ENCODE measurements around the gene HGFAC.

DNA sequence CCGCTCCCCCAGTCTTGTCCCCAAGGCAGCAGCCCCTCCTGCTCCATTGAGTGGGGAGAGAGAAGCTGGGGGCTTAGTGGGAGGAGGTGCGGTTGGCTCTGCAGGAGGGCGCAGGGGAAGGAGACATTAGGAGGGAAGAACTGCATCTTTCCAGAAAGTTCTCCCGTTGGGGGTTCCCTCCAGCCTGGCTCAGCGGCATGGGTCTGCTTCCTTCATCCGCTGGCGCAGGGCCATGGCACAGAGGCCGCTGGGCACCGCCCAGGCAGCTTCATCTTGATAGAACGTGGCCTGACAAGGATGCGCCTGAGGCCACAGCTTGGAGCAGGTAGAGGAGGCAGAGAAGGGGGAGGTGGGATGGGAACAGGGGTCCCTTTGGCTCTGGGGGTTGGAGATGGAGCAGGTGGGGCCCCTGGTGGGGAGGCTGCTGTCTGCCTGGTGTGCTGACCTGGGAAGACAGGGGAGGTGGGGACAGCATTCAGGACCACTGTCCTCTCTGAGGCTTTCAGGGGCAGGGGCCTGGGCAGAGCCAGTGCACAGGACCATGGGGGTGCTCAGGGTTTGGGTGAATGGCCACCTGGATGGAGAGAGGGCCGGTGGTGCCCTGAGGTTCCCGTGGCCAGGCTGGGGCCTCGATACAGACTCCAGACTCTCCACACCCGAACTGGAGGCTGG lies 33.4 kb downstream of the HGFAC start:
- TF ChIP-seq TAF1 (IDR thresholded peaks at IDR 0.05; ENCODE audit: low read depth): no peak
- TF ChIP-seq RAD21 (IDR thresholded peaks at IDR 0.05; ENCODE audit: low read depth): no peak
- TF ChIP-seq, protein P1, sequence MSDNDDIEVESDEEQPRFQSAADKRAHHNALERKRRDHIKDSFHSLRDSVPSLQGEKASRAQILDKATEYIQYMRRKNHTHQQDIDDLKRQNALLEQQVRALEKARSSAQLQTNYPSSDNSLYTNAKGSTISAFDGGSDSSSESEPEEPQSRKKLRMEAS (IDR thresholded peaks at IDR 0.05): no peak
- TF ChIP-seq, protein P2, sequence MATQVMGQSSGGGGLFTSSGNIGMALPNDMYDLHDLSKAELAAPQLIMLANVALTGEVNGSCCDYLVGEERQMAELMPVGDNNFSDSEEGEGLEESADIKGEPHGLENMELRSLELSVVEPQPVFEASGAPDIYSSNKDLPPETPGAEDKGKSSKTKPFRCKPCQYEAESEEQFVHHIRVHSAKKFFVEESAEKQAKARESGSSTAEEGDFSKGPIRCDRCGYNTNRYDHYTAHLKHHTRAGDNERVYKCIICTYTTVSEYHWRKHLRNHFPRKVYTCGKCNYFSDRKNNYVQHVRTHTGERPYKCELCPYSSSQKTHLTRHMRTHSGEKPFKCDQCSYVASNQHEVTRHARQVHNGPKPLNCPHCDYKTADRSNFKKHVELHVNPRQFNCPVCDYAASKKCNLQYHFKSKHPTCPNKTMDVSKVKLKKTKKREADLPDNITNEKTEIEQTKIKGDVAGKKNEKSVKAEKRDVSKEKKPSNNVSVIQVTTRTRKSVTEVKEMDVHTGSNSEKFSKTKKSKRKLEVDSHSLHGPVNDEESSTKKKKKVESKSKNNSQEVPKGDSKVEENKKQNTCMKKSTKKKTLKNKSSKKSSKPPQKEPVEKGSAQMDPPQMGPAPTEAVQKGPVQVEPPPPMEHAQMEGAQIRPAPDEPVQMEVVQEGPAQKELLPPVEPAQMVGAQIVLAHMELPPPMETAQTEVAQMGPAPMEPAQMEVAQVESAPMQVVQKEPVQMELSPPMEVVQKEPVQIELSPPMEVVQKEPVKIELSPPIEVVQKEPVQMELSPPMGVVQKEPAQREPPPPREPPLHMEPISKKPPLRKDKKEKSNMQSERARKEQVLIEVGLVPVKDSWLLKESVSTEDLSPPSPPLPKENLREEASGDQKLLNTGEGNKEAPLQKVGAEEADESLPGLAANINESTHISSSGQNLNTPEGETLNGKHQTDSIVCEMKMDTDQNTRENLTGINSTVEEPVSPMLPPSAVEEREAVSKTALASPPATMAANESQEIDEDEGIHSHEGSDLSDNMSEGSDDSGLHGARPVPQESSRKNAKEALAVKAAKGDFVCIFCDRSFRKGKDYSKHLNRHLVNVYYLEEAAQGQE (IDR thresholded peaks at IDR 0.05; ENCODE audit: low read depth): no peak
- TF ChIP-seq, protein P3, sequence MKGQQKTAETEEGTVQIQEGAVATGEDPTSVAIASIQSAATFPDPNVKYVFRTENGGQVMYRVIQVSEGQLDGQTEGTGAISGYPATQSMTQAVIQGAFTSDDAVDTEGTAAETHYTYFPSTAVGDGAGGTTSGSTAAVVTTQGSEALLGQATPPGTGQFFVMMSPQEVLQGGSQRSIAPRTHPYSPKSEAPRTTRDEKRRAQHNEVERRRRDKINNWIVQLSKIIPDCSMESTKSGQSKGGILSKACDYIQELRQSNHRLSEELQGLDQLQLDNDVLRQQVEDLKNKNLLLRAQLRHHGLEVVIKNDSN (IDR thresholded peaks at IDR 0.05): no peak
- no peak for TF ChIP-seq CREB1 (IDR thresholded peaks at IDR 0.05; ENCODE audit: low read depth)
- no peak for TF ChIP-seq EP300 (IDR thresholded peaks at IDR 0.05; ENCODE audit: borderline replicate concordance)
- no peak for TF ChIP-seq YY1 (IDR thresholded peaks at IDR 0.05; ENCODE audit: low read depth)
- TF ChIP-seq CEBPB (IDR thresholded peaks at IDR 0.05): no peak
- no peak for TF ChIP-seq FOXM1 (IDR thresholded peaks at IDR 0.05; ENCODE audit: borderline replicate concordance, low read depth)
- TF ChIP-seq ZBTB7A (IDR thresholded peaks at IDR 0.05; ENCODE audit: low read depth): peak; percentile 48; the same call in 1 of the 2 replicates
